ENCODE data around the gene RPUSD4. TPM values are rescaled to one million over a fixed set of nuclear protein-coding genes. Genes with fewer than 3 reads are reported as not detected.

RPUSD4 gene
- total RNA-seq, 4 donors from 2014 or later = 17.5 to 24.1 (median 20.7) TPM

DNA sequence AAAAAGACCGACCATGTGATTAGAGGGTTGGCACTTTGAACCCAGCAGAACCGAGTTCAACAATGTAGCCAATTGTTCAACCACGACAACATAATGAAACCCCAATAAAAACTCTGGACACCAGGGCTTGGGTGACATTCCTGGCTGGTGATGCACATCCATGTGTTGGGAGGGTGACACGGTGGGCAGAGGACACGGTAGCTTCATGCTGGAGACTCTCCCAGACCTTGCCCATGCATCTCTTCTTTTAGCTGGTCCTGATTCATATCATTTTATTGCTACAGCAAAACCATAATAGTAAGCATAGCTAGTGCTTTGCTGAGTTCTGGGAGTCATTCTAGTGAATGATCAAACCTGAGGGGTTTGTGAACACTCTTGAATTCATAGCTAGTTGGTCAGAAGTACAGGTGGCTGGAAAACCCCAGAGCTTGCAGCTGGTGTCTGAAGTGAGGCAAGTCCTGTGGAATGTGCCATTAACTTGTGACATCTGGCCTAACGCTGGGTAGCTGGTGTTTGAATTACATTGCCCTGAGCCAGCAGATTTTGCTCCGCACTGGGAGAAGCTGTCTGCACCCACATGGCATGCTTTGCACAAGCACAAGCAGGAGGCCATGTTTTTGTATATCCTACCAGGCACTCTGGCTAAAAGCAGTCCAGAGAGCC lies 14.0 kb downstream of the RPUSD4 start:
- 70 to 72% methylated on average over 7 of the region's 7 CpGs for WGBS, 2 donors
- no peak for DNase-seq (ENCODE audit: low spot score in 2 of 2)
- H3K4me3 ChIP-seq (ENCODE audit: low read depth, poor library complexity, severe bottlenecking) = no peak overlapping the region
- TF ChIP-seq, protein P1, sequence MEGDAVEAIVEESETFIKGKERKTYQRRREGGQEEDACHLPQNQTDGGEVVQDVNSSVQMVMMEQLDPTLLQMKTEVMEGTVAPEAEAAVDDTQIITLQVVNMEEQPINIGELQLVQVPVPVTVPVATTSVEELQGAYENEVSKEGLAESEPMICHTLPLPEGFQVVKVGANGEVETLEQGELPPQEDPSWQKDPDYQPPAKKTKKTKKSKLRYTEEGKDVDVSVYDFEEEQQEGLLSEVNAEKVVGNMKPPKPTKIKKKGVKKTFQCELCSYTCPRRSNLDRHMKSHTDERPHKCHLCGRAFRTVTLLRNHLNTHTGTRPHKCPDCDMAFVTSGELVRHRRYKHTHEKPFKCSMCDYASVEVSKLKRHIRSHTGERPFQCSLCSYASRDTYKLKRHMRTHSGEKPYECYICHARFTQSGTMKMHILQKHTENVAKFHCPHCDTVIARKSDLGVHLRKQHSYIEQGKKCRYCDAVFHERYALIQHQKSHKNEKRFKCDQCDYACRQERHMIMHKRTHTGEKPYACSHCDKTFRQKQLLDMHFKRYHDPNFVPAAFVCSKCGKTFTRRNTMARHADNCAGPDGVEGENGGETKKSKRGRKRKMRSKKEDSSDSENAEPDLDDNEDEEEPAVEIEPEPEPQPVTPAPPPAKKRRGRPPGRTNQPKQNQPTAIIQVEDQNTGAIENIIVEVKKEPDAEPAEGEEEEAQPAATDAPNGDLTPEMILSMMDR (IDR thresholded peaks at IDR 0.05) = no peak
- intact Hi-C loops (cut with DNase I; ENCODE audit: low total_unique reads) = no loop called here

DNA sequence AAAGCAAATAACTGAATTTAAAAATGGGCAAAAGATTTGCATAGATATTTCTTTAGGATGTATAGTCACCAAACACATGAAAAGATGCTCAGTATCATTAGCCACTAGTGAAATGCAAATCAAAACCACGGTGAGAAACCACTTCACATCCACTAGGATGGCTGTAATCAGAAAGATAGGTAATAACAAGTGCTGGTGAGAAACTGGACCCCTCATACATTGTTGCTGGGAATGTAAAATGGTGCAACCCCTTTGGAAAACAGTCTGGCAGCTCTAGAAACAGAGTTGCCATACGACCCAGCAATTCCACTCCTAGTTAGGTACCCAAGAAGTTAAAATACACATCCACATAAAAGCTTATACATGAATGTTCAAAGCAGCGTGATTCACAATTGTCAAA lies 16.3 kb downstream of the RPUSD4 start:
- DNase-seq (ENCODE audit: low spot score in 2 of 2) = no peak
- TF ChIP-seq POLR2A (IDR thresholded peaks at IDR 0.05) = no peak
- TF ChIP-seq, protein P1 (IDR thresholded peaks at IDR 0.05) = no peak
- WGBS, 2 donors = 98 to 99% methylated on average over 3 of the region's 3 CpGs
- intact Hi-C loops (cut with DNase I; ENCODE audit: low total_unique reads) = no loop called here
- no peak overlapping the region for H3K4me3 ChIP-seq (ENCODE audit: low read depth, poor library complexity, severe bottlenecking)

DNA sequence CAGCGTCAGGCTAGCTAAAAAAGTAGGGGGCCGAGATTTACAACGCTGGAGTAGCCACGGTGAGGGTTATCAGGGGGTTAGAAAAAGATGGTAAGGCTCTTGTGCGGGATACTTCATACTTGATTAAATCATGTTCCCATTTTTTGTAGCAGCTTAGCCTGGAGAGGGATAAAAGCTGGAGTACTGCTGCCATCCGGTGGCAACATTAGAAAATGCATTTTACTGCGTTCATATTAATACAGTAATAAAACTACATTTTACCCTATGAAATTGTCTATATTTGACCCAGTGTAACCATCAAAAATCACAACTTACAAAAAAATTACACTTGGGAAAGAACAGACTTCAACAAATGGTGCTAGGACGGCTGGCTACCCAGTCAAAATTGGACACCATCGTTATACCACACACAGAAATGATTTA lies 17.3 kb downstream of the RPUSD4 start:
- WGBS, 2 donors = 32 to 37% methylated on average over 9 of the region's 9 CpGs
- TF ChIP-seq POLR2A (IDR thresholded peaks at IDR 0.05) = no peak
- TF ChIP-seq, protein P1 (IDR thresholded peaks at IDR 0.05) = peak in 1 of 3 donors; percentile 58
- H3K4me3 ChIP-seq (ENCODE audit: low read depth, poor library complexity, severe bottlenecking) = no peak overlapping the region
- no peak for DNase-seq (ENCODE audit: low spot score in 2 of 2)
- intact Hi-C loops (cut with DNase I; ENCODE audit: low total_unique reads) = loop anchor here (5.0 kb wide), 1 partner anchor 272 kb away; no protein-coding TSS in a partner anchor

DNA sequence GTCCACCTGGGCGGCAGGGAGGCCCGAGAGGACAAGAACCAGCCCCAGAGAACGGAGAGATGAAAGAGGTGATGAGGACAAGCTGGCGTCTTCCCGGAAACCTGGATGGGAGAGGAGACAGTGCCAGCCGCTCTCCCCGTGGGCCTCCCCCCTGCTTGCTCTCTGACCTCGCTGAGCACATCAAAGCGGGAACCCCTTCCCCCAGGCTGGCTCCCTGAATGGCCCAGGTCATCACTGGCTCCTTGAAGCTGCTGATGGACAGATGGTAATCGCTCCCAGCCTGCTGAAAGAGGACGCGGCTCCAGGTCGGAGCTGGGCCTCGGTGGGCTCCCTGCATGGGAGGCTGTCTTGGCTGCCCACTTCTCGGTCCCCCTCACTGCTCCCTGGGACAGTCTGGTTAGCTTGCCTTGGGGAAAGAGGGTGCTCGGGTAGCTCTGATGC lies 18.4 kb downstream of the RPUSD4 start:
- intact Hi-C loops (cut with DNase I; ENCODE audit: low total_unique reads) = loop anchor here (5.0 kb wide), 1 partner anchor 271 kb away; no protein-coding TSS in a partner anchor
- 89 to 97% methylated on average over 15 to 16 of the region's 16 CpGs for WGBS, 2 donors
- no peak for TF ChIP-seq POLR2A (IDR thresholded peaks at IDR 0.05)
- TF ChIP-seq, protein P1 (IDR thresholded peaks at IDR 0.05) = no peak
- DNase-seq (ENCODE audit: low spot score in 2 of 2) = no peak
- H3K4me3 ChIP-seq (ENCODE audit: low read depth, poor library complexity, severe bottlenecking) = no peak overlapping the region

DNA sequence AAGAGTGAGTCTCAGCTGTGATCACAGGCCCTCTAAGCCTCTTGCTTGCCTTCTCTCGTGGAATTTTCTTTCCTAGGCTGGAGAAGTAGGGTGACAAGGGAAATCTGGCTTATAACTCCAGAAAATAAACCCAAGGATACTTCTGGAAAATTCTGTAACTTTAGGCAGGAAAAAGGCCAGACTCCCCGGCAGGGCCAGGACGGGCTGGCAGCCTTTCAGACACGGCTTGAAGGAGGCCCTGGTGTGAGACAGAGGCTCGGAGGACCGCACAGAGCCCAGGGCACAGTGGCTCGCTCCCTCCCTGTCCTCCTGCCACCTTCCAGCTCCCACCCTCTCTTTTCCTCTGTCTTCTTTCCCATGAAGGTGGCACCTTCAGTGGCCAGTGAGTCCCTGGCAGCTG lies 19.1 kb downstream of the RPUSD4 start:
- TF ChIP-seq, protein P1 (IDR thresholded peaks at IDR 0.05) = no peak
- no peak for TF ChIP-seq POLR2A (IDR thresholded peaks at IDR 0.05)
- intact Hi-C loops (cut with DNase I; ENCODE audit: low total_unique reads) = loop anchor here (5.0 kb wide), 1 partner anchor 270 kb away; no protein-coding TSS in a partner anchor
- no peak overlapping the region for H3K4me3 ChIP-seq (ENCODE audit: low read depth, poor library complexity, severe bottlenecking)
- WGBS, 2 donors = 71 to 78% methylated on average over 7 of the region's 7 CpGs
- peak in 1 of 2 donors; percentile 80 for DNase-seq (ENCODE audit: low spot score in 2 of 2)

Measured in lower leg skin (tissue), 4 donors.